SKM-1 treated with dmso at 0.1 percent for 144 hours (cell line): ENCODE data around the gene UNG.

Source experiments
- DNase-seq: peaks from one replicate; lab custom pipeline; 2025; ENCODE audit not compliant: unreplicated experiment; lab: John Stamatoyannopoulos, UW

Gene UNG

GRCh38 chr12:109154451-109155438 lies 57.3 kb downstream of the UNG start:
- peak; percentile 29 for DNase-seq

DNA sequence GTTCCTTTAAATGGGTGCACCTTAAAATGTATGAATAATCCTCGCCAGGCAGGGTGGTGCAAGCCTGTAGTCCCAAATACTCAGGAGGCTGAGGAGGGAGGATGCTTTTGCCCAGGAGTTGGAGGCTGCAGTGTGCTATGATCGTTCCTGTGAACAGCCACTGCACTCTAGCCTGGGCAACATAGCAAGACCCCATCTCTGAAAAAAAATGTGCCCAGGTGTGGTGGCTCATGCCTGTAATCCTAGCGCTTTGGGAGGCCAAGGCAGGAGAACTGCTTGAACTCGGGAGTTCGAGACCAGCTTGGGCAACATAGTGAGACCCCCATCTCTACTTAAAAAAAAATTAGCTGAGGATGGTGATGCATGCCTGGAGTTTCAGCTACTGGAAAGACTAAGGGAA lies 58.6 kb downstream of the UNG start:
- DNase-seq, result no peak

- no peak for DNase-seq
These were observed 59.2 kb downstream of the UNG start for GRCh38 chr12:109156586-109156985.

DNA sequence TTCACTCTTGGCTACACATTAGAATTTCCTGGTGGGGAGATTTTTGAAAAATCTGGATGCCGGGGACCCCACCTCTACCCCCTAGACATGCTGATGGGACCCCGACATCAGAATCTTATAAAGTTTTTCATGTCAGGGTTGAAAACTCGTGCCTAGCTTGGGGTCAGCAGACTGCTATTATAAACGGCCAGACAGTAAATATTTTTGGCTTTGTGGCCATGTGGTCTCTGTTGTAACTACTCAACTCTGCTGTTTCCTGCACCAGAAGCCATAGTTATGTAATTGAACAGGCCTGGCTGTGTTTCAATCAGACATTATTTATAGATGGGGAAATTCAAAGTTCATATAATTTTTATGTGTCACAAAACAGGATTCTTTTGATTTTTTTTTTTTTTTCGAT lies 60.6 kb downstream of the UNG start:
- DNase-seq, result no peak

- no peak for DNase-seq
These were observed 63.0 kb downstream of the UNG start for GRCh38 chr12:109160433-109160832.
